GM19463 (cell line): Measurements from ENCODE around the gene SLC39A13.

Experiments used
- ATAC-seq: cut with Tn5 transposase; IDR thresholded peaks from one replicate; pipeline ENCODE4 v1.9.1; 2021; ENCODE audit warnings: mild to moderate bottlenecking, moderate library complexity; ENCODE audit not compliant: unreplicated experiment

The SLC39A13 gene

DNA sequence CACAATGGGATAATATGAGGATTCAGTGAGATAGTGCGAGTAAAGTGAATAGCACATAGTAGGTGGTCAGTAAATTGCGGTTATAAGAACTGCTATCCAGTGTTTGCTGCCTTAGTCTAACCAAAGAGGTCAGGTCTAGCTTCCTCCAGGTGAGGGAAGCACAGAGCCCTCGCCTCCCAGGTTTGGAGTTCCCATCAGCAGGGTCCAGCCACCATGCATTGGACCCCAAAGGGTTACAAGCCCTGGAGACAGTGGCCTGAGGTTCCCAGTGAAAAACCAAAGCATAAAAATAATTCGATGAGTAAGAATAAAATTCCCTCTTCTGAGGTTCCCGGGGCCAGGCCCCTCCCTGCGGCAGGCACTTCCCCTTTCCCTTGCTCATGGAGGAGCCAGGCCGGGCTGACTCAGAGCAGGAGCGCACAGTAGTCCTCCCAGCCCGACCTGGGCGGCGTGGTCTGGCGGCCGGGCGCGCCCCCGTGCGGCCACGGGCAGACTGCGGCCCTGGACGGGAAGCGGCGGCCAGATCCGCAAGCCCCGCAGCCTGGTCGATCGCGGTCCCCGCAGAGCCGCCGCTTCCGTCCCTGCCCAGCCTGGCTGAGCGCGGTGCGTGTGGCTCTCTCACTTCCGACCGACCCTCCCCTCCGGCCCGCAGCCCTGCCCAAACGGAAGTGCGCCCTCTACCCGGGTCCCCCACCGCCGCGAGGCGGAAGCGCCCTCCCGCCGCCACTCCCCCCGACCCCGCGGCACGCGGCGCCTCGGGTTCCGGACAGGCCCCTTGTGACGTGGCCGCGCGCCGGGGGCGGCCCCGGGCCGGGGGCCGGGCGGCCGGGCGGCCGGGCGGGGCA lies at the start of gene SLC39A13:
SLC39A13 (plus strand) TSS at position 845 of the 845 bp plus-strand sequence. CDS start 1,505 bp downstream, outside the sequence.
- ATAC-seq = peak; percentile 84

DNA sequence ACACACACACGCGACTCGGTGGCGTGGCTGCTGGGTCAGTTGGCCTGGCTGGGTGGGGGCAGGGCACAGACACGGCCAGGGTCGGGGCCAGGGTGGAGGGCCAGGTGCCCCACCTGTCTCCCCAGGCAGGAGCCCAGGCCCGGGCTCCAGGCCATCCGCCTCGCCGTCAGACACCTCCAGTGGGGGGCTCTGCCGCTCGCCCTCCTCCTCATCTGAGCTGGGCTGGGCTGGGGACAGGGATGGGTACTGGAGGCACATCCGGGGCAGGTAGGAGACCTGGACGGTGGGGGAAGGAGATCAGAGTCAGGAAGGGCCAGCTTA lies 49.7 kb upstream of the SLC39A13 start:
- ATAC-seq = no peak

DNA sequence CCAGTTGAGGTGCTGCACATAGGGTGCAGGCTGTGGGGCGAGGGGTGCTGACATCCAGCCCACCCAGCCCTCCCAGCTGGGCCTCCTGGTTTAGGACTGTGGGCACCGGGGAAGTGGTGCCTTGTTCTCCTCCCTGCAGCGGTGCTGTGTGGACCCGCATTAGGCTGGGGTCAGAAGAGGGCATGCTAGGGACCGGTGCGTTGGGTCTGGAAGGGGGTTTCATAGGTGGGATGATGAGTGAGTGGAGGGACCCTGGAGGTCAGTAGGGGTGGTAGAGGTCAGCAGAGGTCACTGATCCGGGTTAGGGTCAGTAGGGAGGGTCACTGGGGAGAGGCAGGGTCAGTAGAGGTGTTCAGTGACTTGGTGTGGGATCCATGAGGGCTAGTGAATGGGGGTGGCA lies 49.2 kb upstream of the SLC39A13 start:
- ATAC-seq = no peak

DNA sequence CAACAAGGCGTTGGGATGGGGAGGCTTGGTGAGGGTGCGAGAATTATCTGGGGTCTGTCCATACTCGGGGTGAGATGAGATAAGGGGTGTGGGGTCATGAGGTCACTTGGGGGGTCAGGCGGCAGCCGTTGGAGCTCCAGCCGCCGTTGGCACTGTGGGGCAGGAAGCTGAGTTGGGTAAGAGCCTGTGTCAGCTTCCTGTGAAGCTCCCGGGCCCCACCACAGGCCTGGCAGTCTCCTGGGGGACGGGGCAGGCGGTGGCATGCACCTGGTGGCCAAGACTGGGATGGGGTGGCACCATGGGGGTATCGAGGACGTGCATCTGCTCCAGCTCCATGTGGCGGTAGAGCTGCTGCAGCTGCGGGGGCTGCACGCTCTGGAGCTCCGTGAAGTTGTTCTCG lies 48.8 kb upstream of the SLC39A13 start:
- ATAC-seq = no peak

DNA sequence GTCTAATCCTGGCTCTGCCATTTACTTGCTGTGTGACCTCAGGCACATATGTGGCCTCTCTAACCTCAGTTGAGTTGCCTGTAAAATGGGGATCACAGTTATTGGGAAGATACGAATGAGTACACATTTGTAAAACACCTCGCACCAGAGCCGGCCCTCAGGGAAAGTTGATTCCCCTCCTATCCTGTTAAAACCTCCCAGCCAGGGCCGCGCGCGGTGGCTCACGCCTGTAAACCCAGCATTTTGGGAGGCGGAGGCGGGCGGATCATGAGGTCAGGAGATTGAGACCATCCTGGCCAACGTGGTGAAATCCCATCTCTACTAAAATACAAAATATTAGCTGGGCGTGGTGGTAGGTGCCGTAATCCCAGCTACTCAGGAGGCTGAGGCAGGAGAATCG lies 48.0 kb upstream of the SLC39A13 start:
- no peak for ATAC-seq

DNA sequence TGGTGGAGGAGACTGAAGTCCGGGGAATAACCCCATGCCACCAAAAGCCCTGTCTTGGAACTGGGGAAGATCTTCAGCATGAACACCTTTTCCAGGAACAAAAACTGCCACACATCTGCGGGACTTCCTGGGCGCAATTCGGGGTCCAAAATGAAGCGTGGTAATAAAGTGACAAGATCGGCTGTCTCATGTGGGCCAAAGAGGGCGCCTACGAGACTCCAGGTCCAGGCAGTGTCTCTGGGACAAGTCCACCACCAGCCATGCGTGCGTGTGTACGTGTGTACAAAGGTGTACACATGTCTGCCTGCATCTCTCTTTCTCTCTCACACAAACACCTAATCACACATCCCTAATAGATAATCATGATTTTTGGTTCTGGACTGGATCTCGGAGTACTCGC lies 47.0 kb upstream of the SLC39A13 start:
- no peak for ATAC-seq

DNA sequence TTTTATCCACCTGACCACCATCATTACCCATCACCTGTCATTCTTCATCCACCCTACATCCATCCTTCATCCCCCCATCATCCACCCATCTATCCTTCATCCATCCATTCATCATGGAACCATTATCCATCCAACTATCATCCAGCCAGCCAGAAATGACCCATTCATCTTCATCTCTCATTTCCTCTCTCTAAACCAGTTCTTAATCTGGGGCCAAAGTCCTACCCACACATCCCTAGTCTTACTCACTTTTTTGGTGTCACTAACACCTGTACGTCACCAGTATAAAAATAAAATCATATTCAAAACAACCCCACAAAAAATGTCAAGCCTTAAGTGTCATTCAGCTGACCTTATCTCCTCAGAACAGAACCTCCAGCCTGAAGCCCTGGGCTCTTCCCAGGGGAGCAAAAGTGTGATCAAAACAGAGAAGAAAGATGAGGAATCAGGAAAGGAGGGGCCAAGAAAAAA lies 42.3 kb upstream of the SLC39A13 start:
- no peak for ATAC-seq

DNA sequence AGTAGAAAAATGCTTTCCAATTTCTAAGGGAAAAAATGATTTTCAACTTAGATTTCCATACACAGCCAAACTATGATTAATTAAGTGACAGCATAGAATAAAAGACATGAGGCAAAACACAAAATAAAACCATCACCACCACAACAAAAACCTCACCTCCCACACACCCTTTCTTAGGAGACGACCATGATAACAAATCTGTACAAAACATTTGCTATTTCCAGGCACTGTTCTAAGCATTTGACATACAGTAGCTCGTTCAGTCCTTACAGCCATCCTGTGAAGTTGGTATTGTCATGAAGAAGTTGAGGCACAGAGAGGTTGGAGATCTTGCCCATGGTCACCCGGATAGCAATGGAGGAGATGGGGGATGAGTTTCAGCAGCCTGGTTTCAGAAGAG lies 38.7 kb upstream of the SLC39A13 start:
- ATAC-seq = no peak

DNA sequence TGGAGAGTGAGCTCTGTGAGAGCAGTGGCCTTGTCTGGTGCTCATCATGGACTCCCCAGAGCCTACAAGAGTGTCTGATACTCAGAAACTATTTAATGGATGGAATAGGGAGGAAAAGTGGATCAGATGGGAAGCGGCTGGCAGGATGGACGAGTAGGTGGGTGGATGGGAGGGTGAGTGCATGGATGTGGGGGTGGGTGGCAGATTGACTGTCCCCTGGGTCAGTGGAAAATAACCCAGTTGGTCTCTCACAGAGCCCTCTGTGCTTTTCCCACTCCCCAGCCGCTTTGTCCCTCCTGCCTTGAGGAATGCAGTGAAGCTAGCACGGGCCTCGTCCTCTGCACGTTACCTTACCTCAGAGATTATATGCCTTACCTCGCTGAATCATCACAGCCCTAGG lies 36.0 kb upstream of the SLC39A13 start:
- no peak for ATAC-seq

DNA sequence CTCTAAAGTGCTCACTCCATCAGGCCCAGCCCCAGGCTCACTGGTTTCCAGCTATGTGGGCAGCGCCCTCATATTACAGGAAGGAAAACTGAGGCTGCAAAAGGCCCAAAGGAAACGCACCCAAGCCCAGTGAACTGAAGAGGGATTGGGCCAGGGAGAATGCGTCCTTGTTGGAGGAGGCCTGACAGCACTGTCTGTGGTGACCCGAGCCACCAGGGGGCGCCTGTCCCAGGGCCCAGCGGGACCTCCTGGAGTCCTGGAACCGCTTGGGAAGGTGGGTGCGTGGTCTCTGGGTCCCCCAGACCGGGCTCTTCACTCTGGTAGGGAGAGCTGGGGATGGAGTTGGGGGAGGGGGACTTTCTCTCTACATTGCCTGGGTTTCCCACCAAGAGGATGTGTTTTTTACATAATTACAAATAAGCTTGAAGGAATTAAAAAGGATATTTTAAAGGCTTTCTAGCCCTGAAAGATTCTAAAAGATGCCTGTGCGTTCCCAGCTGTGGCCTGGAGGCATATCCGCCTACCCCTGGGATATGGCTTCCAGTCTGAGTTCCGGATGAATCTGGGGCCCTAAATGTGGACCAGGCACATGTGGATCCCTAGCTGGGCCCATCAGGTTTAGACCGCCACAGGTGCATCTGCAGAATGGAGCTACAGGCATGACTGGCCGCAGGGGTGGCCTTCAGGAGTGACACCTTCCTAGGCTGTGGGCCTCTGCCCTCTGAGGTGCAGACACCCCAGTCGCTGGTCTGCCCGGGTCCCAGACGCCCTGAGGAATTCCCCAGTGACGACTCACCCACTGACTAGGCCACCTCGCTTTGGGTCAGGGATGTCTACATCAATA lies 34.3 kb upstream of the SLC39A13 start:
- ATAC-seq = no peak

DNA sequence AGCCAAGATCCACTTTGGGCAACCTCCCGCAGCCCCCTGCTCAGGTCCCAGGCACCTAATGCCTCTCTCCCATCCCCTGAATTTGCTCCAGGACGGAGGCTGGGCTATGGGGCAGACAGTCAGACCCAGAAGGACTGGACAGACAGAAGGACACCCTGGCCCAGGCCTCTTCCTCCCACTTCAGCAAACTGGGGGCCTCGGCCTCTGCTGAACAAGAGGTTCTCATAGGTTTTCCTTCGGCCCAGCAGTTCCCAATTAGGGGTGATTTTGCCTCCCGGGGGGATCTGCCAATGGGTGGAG lies 33.7 kb upstream of the SLC39A13 start:
- ATAC-seq = no peak

DNA sequence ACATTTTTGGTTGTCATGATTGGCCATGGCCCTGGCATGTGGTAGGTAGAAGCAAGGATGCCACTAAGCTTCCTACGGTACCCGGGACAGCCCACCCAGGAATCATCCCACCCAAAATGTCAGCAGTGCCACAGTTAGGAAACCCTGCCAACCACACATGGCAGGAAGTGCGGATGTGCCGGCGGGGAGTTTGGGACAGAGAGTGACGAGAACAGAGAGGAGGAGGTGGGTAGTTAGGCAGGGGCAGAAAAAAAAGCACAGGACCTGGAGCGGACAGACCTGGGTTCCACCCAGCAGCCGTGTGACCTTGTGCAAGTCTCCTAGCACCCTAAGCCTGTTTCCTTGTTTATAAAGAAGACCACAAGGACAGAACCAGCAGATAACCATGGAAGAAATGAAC lies 33.4 kb upstream of the SLC39A13 start:
- ATAC-seq = no peak

DNA sequence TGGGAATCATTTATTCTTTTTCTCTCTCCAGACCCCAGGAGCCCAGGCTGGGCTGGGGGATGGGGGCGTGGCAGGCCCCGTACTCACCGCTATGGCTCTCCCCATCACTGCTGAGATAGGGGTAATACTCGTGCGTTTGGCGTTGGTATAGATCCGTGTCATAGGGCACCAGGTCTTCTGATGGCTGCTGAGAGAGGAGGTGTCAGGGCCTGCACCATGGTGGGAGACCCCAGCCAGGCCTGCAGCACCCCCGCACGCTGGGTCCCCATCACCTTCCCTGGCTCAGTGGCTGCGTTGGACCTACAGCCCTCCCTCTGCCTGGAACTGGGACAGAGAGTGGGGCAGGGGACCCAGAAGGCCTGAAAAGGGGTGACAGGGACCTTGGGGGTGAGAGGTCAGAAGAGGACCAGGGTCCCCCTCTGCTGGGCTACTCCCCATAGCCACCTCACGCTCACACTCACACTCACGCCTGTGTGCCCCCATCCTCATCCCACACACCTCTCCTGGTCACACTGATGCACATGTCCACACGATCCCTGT lies 32.8 kb upstream of the SLC39A13 start:
- no peak for ATAC-seq

DNA sequence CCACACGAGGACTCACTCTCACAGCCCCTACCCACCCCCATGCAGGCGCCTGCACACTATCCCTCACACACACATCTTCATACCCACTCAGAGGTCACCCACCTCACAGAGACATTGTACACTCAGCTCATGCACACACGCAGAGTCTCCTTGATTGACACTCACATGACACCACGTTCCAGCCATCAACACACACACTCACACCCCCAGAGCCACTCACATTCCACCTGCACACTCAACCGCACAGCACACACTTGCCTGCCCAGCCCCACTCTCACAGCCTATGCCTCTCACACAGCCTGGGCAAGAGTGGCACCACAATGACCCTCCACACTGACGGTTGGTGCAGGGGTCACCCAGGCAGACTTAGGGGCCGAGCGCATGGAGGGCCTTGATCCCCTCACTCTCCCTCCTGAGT lies 32.3 kb upstream of the SLC39A13 start:
- ATAC-seq = no peak

DNA sequence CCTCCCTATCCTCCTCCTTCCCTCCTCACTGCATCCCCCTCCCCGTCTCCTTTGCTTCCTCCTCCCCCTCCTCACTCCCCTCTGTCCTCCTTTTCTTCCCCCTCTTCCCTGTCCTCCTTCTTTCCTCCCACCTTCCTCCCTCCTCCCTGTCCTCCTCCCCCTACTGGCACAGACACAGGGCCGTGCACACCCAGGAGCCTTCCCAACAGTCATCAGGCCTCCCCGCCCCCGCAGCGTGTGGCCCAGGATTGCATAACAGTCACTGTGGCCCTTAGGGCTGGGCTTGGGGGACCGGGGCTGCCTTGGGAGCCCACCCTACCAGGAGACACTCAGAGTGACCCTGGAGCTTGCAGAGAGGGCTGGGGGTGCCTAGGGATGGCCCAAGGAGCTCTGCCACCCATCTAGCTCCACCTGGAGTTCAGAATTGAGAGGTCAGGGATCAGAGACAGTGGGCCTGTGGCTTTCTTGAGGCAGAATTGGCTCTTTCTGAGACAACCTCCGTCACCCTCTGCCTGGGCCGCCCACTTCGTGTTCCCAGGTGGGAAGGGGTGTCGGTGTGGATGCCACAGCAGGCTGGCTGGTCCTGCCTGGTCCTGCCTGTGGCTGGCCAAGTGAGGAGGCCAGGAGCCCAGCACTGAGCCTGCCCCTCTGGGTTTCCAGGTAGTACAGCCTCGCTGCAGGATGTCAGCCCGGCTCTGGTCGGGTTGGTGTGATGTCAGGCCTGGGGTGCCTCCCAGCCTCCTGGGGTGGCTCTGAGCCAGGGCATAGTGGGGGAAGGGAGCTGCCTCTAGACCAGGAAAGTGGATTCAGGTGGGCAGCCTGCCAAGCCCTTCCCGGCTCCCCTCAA lies 31.6 kb upstream of the SLC39A13 start:
- ATAC-seq = peak; percentile 27

DNA sequence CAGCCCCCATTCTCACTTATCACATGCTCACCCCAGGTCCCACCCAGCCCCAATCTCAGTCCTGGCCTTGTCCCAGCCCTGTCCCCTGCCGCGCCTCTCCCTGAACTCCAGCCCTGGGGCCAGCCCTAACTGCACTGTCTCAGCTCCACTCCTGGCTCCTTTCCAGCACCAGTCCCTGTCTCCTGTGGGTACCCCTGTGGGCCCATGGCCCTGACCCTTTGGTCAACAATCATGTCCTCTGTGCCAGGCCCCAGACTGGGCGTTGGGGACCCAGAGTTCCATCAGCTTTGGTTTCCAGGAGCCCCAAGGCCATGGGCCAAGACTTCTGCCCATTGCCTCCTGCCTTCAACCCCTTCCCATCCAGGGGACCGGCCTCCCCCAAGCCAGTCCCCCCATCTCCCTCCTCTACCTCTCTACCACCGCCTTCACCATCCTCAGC lies 30.8 kb upstream of the SLC39A13 start:
- peak; percentile 12 for ATAC-seq

DNA sequence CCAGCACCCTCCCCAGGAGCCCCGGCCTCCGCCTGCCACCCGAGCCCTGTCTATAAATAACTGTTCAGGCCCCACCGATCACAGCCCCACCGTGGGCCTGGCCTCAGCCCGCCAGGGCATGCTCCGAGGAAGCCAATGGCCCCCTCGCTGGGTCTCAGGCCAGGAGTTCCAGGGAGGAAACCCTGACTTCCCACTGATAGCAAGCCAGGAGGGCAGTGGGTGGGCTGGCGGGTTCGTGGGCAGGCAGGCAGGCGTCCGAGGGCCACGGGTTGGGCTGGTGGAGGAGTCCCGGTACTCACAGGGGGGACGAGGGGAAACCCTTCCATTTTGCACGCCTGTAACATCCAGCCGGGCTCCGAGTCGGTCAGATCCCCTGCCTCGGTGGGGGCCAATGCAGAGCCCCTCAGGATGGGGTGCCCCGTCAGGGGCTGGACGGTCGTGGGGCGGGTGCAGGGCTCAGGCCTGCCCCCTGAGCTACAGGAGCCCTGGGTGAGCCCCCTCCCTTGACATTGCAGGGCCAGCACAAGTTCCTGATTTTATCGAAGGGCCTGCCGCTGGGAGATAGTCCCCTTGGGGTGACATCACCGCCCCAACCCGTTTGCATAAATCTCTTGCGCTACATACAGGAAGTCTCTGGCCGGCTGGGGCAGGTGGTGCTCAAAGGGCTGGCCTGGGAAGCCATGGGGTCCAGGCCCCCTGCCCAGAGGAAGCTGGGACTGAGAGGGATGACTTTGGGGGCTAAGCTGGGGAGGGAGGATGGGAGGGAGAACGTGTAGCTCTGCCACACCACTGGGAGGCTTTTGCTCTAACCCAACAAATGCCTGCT lies 30.2 kb upstream of the SLC39A13 start, which contains the start of gene SPI1:
SPI1 (minus strand) TSS at position 538 of the 826 bp plus-strand sequence; CDS start at position 344, 194 bp downstream.
- peak; percentile 80 for ATAC-seq

DNA sequence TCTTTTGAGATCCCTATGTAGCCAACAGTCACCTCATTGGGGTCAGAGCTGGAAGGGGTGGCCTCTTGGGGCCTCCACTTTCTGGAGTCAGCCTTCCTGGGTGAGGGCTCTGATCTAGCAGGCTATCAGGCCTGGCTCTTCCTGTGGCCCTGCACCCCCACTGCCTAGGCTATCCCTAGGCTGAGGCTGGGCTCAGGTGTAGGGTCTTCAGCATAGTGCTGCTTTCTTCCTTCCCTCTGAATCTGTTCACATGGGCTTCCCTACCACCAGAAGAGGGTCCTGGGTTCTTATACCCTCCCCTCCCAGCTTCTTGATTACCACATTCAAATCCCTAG lies 29.6 kb upstream of the SLC39A13 start:
- peak; percentile 4 for ATAC-seq

DNA sequence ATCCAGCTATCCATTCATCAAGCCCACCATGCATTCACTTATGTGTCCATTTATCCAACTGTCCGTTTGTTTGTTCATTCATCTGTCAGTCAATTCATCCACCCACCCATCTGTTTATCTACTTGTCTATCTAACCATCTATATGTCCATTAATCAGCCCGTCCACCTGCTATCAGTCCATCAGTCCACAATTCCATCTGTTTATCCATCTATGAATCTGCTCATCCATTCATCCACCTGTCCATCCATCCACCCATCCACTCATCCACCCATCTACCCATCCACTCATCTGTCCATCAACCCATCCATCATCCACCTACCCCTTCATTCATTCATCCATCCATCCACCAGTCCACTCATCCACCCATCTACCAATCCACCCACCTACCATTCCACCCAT lies 29.1 kb upstream of the SLC39A13 start:
- no peak for ATAC-seq

DNA sequence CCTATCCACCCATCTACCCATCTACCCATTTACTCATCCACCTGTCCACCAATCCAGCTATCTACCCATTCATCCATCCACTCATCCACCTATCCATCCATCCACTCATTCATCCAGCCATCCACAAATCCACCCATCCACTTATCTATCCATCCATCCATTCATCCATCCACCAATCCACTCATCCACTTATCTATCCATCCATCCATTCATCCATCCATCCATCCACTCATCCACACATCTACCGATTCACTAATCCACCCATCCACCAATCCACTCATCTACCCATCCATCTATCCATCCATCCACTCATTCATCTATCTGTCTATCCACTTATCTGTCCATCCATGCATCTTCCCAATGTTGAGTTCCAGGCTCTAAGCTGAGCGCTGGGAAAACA lies 28.3 kb upstream of the SLC39A13 start:
- ATAC-seq = no peak
